ENCODE measurements around the gene ESYT3. TPM values are rescaled to one million over a fixed set of nuclear protein-coding genes. Genes with fewer than 3 reads are reported as not detected.

Gene ESYT3
- total RNA-seq, 1 experiment from 2014 or later = 2.6 TPM

DNA sequence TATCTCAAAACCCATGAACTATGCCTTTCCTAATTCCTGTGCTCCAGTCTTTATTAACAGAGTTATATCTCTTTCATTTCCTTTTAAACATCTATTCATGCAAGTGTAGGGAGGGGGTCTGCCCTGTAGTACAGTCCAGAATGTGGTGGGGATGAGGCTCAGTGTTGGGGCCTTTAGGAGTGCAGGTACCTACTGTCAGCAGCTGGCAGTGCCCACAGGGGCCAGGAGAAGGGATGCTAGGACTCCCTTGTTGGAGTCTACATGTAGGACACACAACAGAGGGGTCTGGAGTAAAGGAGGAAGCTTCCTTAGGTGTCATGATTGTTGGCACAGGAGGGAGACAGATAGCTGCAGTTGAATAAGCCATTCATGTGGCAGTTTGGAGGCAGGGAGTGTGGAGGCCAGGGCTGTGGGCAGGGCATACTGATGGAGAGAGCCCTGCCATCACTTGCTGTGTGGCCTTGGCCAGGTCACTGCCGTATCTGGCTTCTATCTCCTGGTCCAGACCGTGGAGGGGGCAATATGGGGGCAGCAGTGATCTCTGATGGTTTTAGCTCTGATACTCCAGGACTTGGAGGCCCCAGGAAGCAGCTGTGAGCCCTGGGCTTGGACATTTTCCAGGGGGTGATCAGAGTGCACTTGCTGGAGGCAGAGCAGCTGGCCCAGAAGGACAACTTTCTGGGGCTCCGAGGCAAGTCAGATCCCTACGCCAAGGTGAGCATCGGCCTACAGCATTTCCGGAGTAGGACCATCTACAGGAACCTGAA, 29.5 kb downstream of the ESYT3 start:
- DNase-seq (ENCODE audit: low read depth, low spot score) (no peak), ATAC-seq (no peak)
- CTCF ChIA-PET = no interaction called here
- Histone ChIP-seq H3K27me3 (ENCODE audit: control insufficient read depth, insufficient read depth, low read length) (no peaks in the 10 kb centered on the region), H3K9me3 (ENCODE audit: control insufficient read depth, insufficient read depth, low read depth, low read length) (no peaks in the 10 kb centered on the region), H3K27ac (ENCODE audit: low read length) (no peak overlapping the region), H3K36me3 (ENCODE audit: control insufficient read depth, insufficient read depth, low read length) (no peaks in the 10 kb centered on the region), H3K4me3 (ENCODE audit: low read depth in 2 of 2, low read length in 2 of 2) (no peak overlapping the region), H3K4me1 (ENCODE audit: control insufficient read depth, insufficient read depth, low read length) (no peaks in the 10 kb centered on the region)
- intact Hi-C loops (cut with micrococcal nuclease; ENCODE audit: unreplicated experiment) = no loop called here
- in situ Hi-C loops (cut with HindIII; ENCODE audit: low pct_unique_long_range_greater_than_20kb, low sequenced_read_pairs) = no loop called here
- BruUV-seq (replicated peaks) = no TSS peak
- TF ChIP-seq TCF7L2 (IDR thresholded peaks at IDR 0.05; ENCODE audit: low read depth, low read length) (no peak), SIN3A (IDR thresholded peaks at IDR 0.05; ENCODE audit: borderline replicate concordance, insufficient read depth, low read depth, low read length) (no peak), POLR2AphosphoS5 (IDR thresholded peaks at IDR 0.05; ENCODE audit: low read depth, low read length) (no peak)
- TF ChIP-seq, protein P1, sequence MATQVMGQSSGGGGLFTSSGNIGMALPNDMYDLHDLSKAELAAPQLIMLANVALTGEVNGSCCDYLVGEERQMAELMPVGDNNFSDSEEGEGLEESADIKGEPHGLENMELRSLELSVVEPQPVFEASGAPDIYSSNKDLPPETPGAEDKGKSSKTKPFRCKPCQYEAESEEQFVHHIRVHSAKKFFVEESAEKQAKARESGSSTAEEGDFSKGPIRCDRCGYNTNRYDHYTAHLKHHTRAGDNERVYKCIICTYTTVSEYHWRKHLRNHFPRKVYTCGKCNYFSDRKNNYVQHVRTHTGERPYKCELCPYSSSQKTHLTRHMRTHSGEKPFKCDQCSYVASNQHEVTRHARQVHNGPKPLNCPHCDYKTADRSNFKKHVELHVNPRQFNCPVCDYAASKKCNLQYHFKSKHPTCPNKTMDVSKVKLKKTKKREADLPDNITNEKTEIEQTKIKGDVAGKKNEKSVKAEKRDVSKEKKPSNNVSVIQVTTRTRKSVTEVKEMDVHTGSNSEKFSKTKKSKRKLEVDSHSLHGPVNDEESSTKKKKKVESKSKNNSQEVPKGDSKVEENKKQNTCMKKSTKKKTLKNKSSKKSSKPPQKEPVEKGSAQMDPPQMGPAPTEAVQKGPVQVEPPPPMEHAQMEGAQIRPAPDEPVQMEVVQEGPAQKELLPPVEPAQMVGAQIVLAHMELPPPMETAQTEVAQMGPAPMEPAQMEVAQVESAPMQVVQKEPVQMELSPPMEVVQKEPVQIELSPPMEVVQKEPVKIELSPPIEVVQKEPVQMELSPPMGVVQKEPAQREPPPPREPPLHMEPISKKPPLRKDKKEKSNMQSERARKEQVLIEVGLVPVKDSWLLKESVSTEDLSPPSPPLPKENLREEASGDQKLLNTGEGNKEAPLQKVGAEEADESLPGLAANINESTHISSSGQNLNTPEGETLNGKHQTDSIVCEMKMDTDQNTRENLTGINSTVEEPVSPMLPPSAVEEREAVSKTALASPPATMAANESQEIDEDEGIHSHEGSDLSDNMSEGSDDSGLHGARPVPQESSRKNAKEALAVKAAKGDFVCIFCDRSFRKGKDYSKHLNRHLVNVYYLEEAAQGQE (IDR thresholded peaks at IDR 0.05; ENCODE audit: insufficient read depth in 1 of 2, low read depth in 2 of 2, low read length in 1 of 2) = no peak
- TF ChIP-seq, protein P2, sequence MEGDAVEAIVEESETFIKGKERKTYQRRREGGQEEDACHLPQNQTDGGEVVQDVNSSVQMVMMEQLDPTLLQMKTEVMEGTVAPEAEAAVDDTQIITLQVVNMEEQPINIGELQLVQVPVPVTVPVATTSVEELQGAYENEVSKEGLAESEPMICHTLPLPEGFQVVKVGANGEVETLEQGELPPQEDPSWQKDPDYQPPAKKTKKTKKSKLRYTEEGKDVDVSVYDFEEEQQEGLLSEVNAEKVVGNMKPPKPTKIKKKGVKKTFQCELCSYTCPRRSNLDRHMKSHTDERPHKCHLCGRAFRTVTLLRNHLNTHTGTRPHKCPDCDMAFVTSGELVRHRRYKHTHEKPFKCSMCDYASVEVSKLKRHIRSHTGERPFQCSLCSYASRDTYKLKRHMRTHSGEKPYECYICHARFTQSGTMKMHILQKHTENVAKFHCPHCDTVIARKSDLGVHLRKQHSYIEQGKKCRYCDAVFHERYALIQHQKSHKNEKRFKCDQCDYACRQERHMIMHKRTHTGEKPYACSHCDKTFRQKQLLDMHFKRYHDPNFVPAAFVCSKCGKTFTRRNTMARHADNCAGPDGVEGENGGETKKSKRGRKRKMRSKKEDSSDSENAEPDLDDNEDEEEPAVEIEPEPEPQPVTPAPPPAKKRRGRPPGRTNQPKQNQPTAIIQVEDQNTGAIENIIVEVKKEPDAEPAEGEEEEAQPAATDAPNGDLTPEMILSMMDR (IDR thresholded peaks at IDR 0.05) = no peak
- POLR2A ChIA-PET = no interaction called here

DNA sequence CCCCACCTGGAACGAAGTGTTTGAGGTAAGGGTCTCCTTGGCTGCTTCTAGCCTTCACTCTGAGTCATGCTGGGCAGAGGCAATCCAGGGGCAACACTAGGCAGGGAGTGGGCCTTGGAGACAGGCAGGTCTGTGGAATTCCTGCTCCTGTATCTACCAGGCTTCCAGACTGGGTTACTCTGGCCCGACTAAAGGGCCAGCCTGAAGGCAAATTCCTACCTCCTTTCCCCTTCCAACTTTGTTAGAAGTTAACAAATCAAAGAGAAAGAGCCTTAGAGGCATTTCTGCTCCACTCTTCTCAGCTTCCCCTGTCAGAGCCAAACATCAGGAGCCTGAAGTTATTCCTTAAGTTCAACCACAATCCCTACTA, 30.1 kb downstream of the ESYT3 start:
- no TSS peak for BruUV-seq (replicated peaks)
- no peak for ATAC-seq
- Histone ChIP-seq H3K27me3 (ENCODE audit: control insufficient read depth, insufficient read depth, low read length) (no peaks in the 10 kb centered on the region), H3K4me1 (ENCODE audit: control insufficient read depth, insufficient read depth, low read length) (no peaks in the 10 kb centered on the region), H3K9me3 (ENCODE audit: control insufficient read depth, insufficient read depth, low read depth, low read length) (no peaks in the 10 kb centered on the region), H3K36me3 (ENCODE audit: control insufficient read depth, insufficient read depth, low read length) (no peaks in the 10 kb centered on the region), H3K27ac (ENCODE audit: low read length) (no peak overlapping the region), H3K4me3 (ENCODE audit: low read depth in 2 of 2, low read length in 2 of 2) (no peak overlapping the region)
- intact Hi-C loops (cut with micrococcal nuclease; ENCODE audit: unreplicated experiment) = no loop called here
- no peak for TF ChIP-seq SIN3A (IDR thresholded peaks at IDR 0.05; ENCODE audit: borderline replicate concordance, insufficient read depth, low read depth, low read length)
- TF ChIP-seq POLR2AphosphoS5 (IDR thresholded peaks at IDR 0.05; ENCODE audit: low read depth, low read length) = no peak
- TF ChIP-seq TCF7L2 (IDR thresholded peaks at IDR 0.05; ENCODE audit: low read depth, low read length) = no peak
- TF ChIP-seq, protein P1 (IDR thresholded peaks at IDR 0.05; ENCODE audit: insufficient read depth in 1 of 2, low read depth in 2 of 2, low read length in 1 of 2) = no peak
- TF ChIP-seq, protein P2 (IDR thresholded peaks at IDR 0.05) = no peak
- ChIA-PET POLR2A (no interaction called here), CTCF (no interaction called here)
- no peak for DNase-seq (ENCODE audit: low read depth, low spot score)
- in situ Hi-C loops (cut with HindIII; ENCODE audit: low pct_unique_long_range_greater_than_20kb, low sequenced_read_pairs) = no loop called here

Measured in Panc1 (cell line).